AG09309 (cell line): ENCODE results near the gene BACE1.

ENCODE experiments used
- DNase-seq: peaks from one replicate; pipeline ENCODE4 v3.0.0-alpha.2; 2010; ENCODE audit warnings: low read depth
- H3K4me3 ChIP-seq: 2 replicates; pipeline ENCODE4 v1.5.1; 2011; ENCODE audit warnings: mild to moderate bottlenecking, low read depth, low read length, moderate library complexity; ENCODE audit not compliant: control insufficient read depth
- TF ChIP-seq, protein P1 (sequence below): IDR thresholded peaks from 2 replicates; pipeline ENCODE4 v1.5.1; 2011; ENCODE audit warnings: mild to moderate bottlenecking, low read depth, low read length, inconsistent platforms; ENCODE audit not compliant: insufficient read depth, control insufficient read depth; ENCODE audit errors: missing control alignments

BACE1 gene

DNA sequence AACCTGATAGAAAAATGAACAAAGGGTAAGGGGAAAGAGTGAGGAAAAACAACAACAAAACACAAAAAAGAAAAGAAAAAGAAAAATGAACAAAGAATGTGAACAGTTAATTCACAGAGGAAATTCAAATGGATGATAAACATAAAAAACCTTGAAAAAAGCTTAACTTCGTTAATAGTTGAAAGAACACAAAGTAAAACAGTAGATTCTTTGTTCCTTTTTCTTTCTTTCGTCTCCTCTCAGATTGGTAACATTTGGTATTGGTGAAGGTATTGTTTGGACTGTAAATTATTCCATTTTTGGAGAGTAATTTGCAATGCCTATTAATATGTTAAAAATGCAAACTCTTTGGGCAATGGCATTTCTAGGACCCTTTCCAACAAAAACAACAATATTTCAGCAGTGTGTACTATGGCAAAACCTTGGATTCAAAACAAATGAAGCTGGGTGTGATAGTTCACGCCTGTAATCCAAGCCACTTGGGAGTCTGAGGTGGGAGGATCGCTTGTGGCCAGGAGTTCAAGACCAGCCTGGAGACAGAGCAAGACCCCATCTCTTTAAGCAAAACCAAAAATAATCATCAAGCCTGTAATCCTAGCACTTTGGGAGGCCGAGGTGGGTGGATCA, 3.3 kb upstream of the BACE1 start:
- TF ChIP-seq, protein P1, sequence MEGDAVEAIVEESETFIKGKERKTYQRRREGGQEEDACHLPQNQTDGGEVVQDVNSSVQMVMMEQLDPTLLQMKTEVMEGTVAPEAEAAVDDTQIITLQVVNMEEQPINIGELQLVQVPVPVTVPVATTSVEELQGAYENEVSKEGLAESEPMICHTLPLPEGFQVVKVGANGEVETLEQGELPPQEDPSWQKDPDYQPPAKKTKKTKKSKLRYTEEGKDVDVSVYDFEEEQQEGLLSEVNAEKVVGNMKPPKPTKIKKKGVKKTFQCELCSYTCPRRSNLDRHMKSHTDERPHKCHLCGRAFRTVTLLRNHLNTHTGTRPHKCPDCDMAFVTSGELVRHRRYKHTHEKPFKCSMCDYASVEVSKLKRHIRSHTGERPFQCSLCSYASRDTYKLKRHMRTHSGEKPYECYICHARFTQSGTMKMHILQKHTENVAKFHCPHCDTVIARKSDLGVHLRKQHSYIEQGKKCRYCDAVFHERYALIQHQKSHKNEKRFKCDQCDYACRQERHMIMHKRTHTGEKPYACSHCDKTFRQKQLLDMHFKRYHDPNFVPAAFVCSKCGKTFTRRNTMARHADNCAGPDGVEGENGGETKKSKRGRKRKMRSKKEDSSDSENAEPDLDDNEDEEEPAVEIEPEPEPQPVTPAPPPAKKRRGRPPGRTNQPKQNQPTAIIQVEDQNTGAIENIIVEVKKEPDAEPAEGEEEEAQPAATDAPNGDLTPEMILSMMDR, result no peak
- DNase-seq, result no peak
- no peak overlapping the region for H3K4me3 ChIP-seq

DNA sequence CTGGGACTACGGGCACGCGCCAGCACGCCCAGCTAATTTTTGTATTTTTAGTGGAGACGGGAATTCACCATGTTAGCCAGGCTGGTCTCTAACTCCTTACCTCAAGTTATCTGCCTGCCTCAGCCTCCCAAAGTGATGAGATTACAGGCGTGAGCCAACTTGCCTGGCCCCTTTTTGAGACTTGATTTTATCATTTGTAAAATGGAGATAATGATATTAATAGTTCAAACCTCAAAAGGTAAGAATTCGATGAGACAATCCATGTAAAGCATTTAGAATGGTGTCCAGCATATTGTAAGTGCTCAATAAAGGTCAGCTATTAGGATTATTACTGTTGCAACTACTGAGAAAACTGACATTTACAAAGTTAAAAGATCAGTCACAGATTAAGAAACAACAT, 2.7 kb upstream of the BACE1 start:
- DNase-seq, result no peak
- H3K4me3 ChIP-seq, result no peak overlapping the region
- TF ChIP-seq, protein P1, result no peak

DNA sequence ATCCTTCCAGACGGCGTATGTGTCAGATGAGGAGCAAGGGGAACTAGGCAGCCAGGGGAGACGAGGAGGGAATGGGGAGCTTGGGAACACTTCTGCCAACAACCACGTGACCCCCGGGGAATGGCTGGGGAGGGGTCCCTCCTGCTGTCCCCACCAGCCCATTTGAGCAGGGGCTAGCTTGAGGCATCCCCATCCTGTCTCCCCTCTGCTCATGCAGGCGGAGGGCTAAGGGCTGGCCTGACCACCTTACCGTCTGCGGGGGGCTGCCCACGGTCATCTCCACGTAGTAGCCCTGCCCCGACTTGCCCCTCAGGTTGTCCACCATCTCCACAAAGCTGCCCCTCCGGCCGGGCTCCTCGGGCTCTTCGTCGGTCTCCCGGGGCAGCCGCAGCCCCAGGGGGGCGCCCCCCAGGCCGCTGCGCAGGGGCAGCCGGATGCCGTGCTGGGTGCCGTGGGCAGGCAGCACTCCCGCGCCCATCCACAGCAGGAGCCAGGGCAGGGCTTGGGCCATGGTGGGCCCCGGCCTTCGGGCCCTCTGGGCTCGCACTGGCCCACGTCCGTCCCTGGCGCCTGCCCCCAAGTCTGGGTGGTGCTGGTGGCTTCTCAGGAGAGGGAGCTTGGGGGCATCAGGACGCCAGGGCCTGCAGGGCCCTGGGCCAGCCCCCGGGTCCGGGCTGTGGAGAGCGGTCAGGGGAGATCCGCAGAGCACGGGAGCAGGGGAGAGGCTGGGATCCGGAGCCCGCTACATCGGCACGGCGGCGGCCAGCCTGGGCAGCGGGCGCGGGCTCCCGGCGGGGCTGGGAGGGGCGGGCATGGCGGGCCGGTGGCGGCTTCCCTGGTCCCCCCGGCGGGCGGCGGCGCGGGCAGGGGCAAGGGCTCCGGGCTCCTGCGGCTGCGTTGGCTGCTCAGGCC, 515 bp downstream of the BACE1 start:
- H3K4me3 ChIP-seq, result peak overlapping the region; percentile 89
- TF ChIP-seq, protein P1, result no peak
- no peak for DNase-seq

DNA sequence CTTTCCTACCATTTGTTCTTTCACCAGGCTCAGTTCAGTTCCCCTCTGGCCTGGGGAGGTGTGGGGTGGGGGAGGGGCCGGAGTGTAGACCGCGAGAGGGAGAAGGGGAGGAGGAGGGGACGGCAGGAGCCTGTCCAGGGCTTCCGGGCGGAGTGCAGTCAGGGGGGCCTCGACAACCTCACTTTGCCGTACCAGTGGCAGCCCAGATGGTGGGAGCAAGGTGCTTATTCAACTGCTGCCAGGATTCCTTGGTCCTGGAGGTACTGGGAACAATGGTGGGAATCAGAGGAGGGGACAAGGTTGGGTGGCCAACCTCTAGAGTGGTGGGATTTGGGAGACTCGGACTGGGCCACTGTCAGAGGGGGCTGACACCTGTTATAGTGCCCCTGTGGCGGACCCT, 1.2 kb downstream of the BACE1 start:
- peak overlapping the region; percentile 89 for H3K4me3 ChIP-seq
- DNase-seq, result no peak
- TF ChIP-seq, protein P1, result no peak

DNA sequence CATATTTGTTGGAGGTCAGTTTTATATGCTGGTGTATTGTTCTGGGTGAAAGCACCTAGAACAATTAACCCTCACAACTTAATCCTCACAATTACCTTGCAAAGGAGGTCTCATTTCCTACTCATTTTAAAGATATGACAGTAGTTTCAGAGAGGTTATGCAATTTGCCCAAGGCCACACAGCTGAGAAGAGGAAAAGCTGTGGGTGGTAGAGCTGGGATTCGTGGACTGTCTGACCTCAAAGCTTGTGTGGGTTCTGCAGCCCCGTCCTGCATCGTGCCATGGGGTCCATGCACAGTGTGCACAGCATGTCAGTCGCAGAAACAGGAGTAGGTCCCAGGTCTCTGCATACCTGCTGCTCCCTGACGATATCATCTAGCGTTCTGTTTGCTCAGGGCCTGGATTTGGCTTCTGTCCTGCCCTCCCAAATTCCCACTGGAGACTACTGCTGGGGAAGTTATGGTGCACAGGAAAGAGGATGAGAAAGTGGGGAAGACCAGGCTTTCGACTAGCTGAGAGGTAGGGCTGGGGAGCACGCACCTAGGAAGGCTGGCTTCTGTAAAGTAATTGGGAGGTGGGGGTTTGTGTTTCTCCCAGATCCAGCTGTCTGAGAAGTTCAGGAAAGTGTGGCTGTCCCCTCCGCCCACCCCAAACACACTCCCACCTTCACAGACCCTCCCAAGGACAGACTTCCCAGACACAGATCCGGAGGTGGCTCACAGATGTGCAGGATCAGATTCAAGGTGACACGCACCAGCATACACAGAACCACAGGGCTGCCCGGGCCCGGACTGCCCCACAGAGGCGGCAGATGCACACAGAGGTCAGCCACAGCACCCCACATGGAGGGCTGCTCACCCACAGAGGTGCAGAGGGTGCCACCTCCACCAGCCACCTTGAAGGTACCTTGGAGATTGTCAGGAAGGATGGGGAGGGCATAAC, 2.0 kb downstream of the BACE1 start:
- no peak for DNase-seq
- H3K4me3 ChIP-seq, result peak overlapping the region; percentile 89

More for the DNA sequence above, 2.0 kb downstream of the BACE1 start:
- TF ChIP-seq, protein P1, result no peak
